Thyroid gland (tissue), 4 donors: Measurements from ENCODE around the gene NR1H3.

Source experiments
- CTCF ChIP-seq, 6 experiments: fragments of 200-600 bp in 3 of 6; fragments of 450-650 bp in 3 of 6; sonication (generic) in 3 of 6; IDR thresholded peaks; one replicate each; pipeline ENCODE4 v1.5.1; 2016 to 2019; ENCODE audit warnings: antibody characterized with exemption in 6 of 6, mild to moderate bottlenecking in 2 of 6, inconsistent platforms in 1 of 6, moderate library complexity in 1 of 6
- POLR2A ChIP-seq, 2 donors: fragments of 450-650 bp; IDR thresholded peaks; one replicate each; pipeline ENCODE4 v1.6.1; 2017; ENCODE audit warnings: antibody characterized with exemption in 2 of 2, mild to moderate bottlenecking in 2 of 2, moderate library complexity in 1 of 2

- TF ChIP-seq CTCF (IDR thresholded peaks at IDR 0.05) = no peak
- TF ChIP-seq POLR2A (IDR thresholded peaks at IDR 0.05) = no peak
Observed at GRCh38 chr11:47215366-47215910, 42.4 kb upstream of the NR1H3 start.
